Small intestine (tissue), 7 donors: Measurements from ENCODE around the gene ADAMTS8. TPM values are rescaled to one million over a fixed set of nuclear protein-coding genes. Genes with fewer than 3 reads are reported as not detected.

ENCODE experiments used
- DNase-seq, 2 donors: peaks; one replicate each; pipeline versions ENCODE4 v3.0.0 to v3.0.0-alpha.2; 2013
- FAIRE-seq: peaks from 2 replicates; lab custom pipeline; 2012; peaks lifted over from hg19 to GRCh38; lab: Jason Lieb, UNC
- H3K27ac ChIP-seq, 3 donors: one replicate each; pipeline ENCODE4 v1.5.1; 2013; ENCODE audit warnings: low read length in 2 of 3, mild to moderate bottlenecking in 2 of 3, control low read depth in 1 of 3, inconsistent platforms in 1 of 3, low read depth in 1 of 3, moderate library complexity in 1 of 3
- H3K27me3 ChIP-seq, 3 donors: one replicate each; pipeline ENCODE4 v1.6.1; 2013; ENCODE audit warnings: low read length in 3 of 3, inconsistent platforms in 1 of 3; ENCODE audit not compliant: control insufficient read depth in 3 of 3, insufficient read depth in 3 of 3
- H3K36me3 ChIP-seq, 3 donors: one replicate each; pipeline ENCODE4 v1.6.1; 2013; ENCODE audit warnings: low read length in 3 of 3, inconsistent platforms in 1 of 3, low read depth in 1 of 3, mild to moderate bottlenecking in 1 of 3, moderate library complexity in 1 of 3; ENCODE audit not compliant: control insufficient read depth in 3 of 3, insufficient read depth in 2 of 3
- H3K4me1 ChIP-seq, 3 donors: one replicate each; pipeline ENCODE4 v1.6.1; 2013; ENCODE audit warnings: low read length in 2 of 3, inconsistent platforms in 1 of 3, low read depth in 1 of 3, mild to moderate bottlenecking in 1 of 3, moderate library complexity in 1 of 3; ENCODE audit not compliant: control insufficient read depth in 3 of 3, insufficient read depth in 2 of 3
- H3K4me3 ChIP-seq, 3 donors: one replicate each; pipeline ENCODE4 v1.5.1; 2013; ENCODE audit warnings: low read length in 3 of 3, control low read depth in 1 of 3, inconsistent platforms in 1 of 3, low read depth in 1 of 3, mild to moderate bottlenecking in 1 of 3, moderate library complexity in 1 of 3
- H3K9me3 ChIP-seq, 2 donors: one replicate each; pipeline ENCODE4 v1.6.1; 2013; ENCODE audit warnings: low read depth in 1 of 2, low read length in 1 of 2; ENCODE audit not compliant: control insufficient read depth in 2 of 2, insufficient read depth in 1 of 2
- WGBS, 3 donors: extraction: QIAGEN DNeasy Blood & Tissue Kit; methylation state at CpG; one replicate each; pipeline ENCODE4 v1.1.7; 2013; 5-methylcytosine and 5-hydroxymethylcytosine counted together
- polyA plus RNA-seq, 4 donors: library from polyadenylated mRNA; stranded (reverse) in 3 of 4; unstranded in 1 of 4; fragments of 200-250 nt in 3 of 4; fragments of 120-200 nt in 1 of 4; gene quantifications; one replicate each; pipeline versions ENCODE4 v1.2.1 to v1.2.3, GENCODE V29; 2013
- donor health status: healthy with polysubstance abuse.
- donor health status: control.
- donor health status: control.
- donor health status: Bipolar disorder and iron deficiency.
- donor health status: healthy.

Gene ADAMTS8
- polyA plus RNA-seq, 4 donors = 0.95 to 1.9 TPM; not detected in 2

GRCh38 chr11:130397780-130398179, 30.6 kb downstream of the ADAMTS8 start:
- H3K4me1 ChIP-seq = no peaks in the 10 kb centered on the region
- no peak for DNase-seq
- no peak overlapping the region for H3K27ac ChIP-seq
- H3K9me3 ChIP-seq = no peaks in the 10 kb centered on the region
- no peak overlapping the region for H3K4me3 ChIP-seq
- H3K27me3 ChIP-seq = no peaks in the 10 kb centered on the region
- FAIRE-seq = no peak
- no peaks in the 10 kb centered on the region for H3K36me3 ChIP-seq
- WGBS, 3 donors = 42 to 63% (median 48%) methylated on average over 5 of the region's 5 CpGs

GRCh38 chr11:130396965-130397364, 31.4 kb downstream of the ADAMTS8 start:
- FAIRE-seq (no peak), DNase-seq (peak in 1 of 2 donors; percentile 16)
- H3K27ac ChIP-seq = no peak overlapping the region
- H3K36me3 ChIP-seq = no peaks in the 10 kb centered on the region
- H3K27me3 ChIP-seq = no peaks in the 10 kb centered on the region
- H3K4me1 ChIP-seq = no peaks in the 10 kb centered on the region
- H3K4me3 ChIP-seq = no peak overlapping the region
- no peaks in the 10 kb centered on the region for H3K9me3 ChIP-seq
- WGBS, 3 donors = 10 to 70% (median 47%) methylated on average over 2 of the region's 2 CpGs

DNA sequence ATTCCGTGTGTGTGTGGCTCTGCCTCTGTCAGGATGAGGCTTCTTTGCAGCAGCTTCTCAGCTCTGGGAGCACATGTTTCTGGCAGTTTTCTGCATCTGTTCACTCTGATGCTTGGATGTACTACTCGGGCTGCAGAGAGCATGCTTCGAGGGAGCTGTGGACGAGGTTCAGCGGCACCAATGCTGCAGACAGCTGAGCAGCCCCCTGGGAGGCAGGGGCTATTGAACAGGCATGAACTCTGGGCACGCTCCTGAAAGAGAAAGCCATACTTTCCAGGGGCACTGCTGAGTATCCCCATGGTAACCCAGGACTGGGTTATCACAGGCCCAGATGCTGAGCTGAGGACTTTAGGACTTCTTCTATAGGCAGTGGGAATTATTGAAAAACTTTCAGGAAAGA, 33.8 kb downstream of the ADAMTS8 start:
- no peaks in the 10 kb centered on the region for H3K27me3 ChIP-seq
- no peaks in the 10 kb centered on the region for H3K9me3 ChIP-seq
- FAIRE-seq (no peak), DNase-seq (no peak)
- peaks cover 0 to 1% (median 0%) of the 10 kb centered on the region in 3 donors for H3K4me1 ChIP-seq
- 79 to 82% (median 82%) methylated on average over 6 of the region's 6 CpGs for WGBS, 3 donors
- no peak overlapping the region for H3K27ac ChIP-seq
- H3K4me3 ChIP-seq = no peak overlapping the region
- no peaks in the 10 kb centered on the region for H3K36me3 ChIP-seq

DNA sequence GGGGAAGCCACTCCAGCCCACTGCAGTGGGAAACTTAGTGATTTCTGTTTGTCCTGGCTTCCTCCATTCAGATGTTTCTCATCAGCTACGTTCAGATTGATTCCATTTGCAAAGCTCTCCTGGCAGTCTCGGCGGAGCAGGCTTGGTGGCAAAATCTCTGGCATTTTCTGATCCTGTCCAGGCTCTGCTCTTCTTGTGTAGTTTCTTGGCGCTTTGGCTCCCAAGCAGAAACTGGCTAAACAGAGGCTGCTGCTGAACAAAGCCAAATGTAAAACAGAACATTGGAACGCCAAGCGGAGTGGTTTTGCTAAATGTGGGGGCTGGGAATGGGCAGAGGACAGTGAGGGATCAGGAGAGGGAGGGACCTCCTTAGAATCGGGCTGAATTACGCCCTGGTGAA, 36.7 kb downstream of the ADAMTS8 start:
- FAIRE-seq (no peak), DNase-seq (no peak)
- no peaks in the 10 kb centered on the region for H3K27me3 ChIP-seq
- H3K27ac ChIP-seq = no peak overlapping the region
- H3K4me1 ChIP-seq = peaks cover 0 to 2% (median 0%) of the 10 kb centered on the region in 3 donors
- whole genome bisulfite sequencing, 3 donors = 52 to 64% (median 58%) methylated on average over 8 of the region's 8 CpGs
- no peak overlapping the region for H3K4me3 ChIP-seq
- H3K9me3 ChIP-seq = no peaks in the 10 kb centered on the region
- no peaks in the 10 kb centered on the region for H3K36me3 ChIP-seq

DNA sequence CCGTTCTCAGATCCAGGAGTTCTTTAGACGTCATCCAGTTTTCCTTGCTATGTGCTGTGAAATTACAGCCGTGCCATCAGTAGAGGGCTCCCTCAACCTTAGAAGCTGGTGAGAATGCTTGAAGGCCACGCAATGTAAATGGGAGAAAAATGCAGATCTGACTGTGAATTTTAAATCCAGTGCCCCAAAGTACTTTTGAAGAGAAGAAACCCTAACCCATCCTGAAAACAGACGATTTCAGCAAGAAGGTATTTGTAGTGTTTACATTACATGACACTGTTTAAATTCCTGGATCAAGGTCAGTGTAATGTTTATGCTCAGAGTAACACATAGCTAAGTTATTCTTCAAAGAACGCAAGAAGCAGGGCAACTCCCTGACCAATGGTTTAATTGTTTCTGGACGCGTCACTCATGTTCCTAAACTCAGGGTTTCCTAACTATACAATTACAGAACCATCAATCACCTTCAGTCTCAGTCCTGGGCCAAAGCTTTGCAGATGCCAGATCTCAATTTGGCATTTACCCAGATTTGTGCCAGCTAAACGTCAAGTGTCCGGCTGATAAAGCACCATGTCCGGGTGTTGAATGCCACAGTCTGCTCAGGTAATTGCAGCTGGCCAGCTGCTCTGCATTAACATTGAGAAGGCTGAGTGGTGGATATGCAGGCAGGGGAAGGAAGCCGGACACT, 38.2 kb downstream of the ADAMTS8 start:
- H3K27ac ChIP-seq = no peak overlapping the region
- DNase-seq = peak; percentile 26 to 41
- FAIRE-seq = no peak

GRCh38 chr11:130389335-130389935, 39.0 kb downstream of the ADAMTS8 start:
- WGBS, 3 donors = 14 to 47% (median 27%) methylated on average over 16 of the region's 16 CpGs
- no peaks in the 10 kb centered on the region for H3K36me3 ChIP-seq
- DNase-seq (peak; percentile 20 to 76), FAIRE-seq (no peak)
- no peaks in the 10 kb centered on the region for H3K27me3 ChIP-seq
- peak overlapping the region in 1 of 3 donors; percentile 34 for H3K27ac ChIP-seq
- peaks cover 0 to 2% (median 0%) of the 10 kb centered on the region in 3 donors for H3K4me1 ChIP-seq
- no peaks in the 10 kb centered on the region for H3K9me3 ChIP-seq
- H3K4me3 ChIP-seq = no peak overlapping the region

More for the DNA sequence above, 38.2 kb downstream of the ADAMTS8 start:
- 22 to 38% (median 34%) methylated on average over 12 of the region's 12 CpGs for WGBS, 3 donors
- Histone ChIP-seq H3K27me3 (no peaks in the 10 kb centered on the region), H3K4me3 (no peak overlapping the region), H3K9me3 (no peaks in the 10 kb centered on the region), H3K4me1 (peaks cover 0 to 2% (median 0%) of the 10 kb centered on the region in 3 donors), H3K36me3 (no peaks in the 10 kb centered on the region)

- Histone ChIP-seq H3K27ac (peak overlapping the region in 1 of 3 donors; percentile 34), H3K27me3 (no peaks in the 10 kb centered on the region), H3K9me3 (no peaks in the 10 kb centered on the region), H3K4me3 (no peak overlapping the region), H3K36me3 (no peaks in the 10 kb centered on the region), H3K4me1 (peaks cover 0 to 2% (median 0%) of the 10 kb centered on the region in 3 donors)
- no peak for FAIRE-seq
- DNase-seq = peak; percentile 30 to 78
- 28 to 46% (median 31%) methylated on average over 11 of the region's 11 CpGs for WGBS, 3 donors
Observed at GRCh38 chr11:130388607-130389205, 39.7 kb downstream of the ADAMTS8 start.

- Histone ChIP-seq H3K4me1 (peaks cover 0 to 2% (median 0%) of the 10 kb centered on the region in 3 donors), H3K27ac (no peak overlapping the region), H3K9me3 (no peaks in the 10 kb centered on the region), H3K36me3 (no peaks in the 10 kb centered on the region), H3K4me3 (no peak overlapping the region), H3K27me3 (no peaks in the 10 kb centered on the region)
- no peak for FAIRE-seq
- 93 to 99% (median 94%) methylated on average over 3 of the region's 3 CpGs for WGBS, 3 donors
- no peak for DNase-seq
Observed at GRCh38 chr11:130386056-130386455, 42.4 kb downstream of the ADAMTS8 start.
